ENCODE data around the gene COL18A1.

- TF ChIP-seq CTCF (optimal IDR thresholded peaks at IDR 0.05 in 1 of 3, IDR thresholded peaks at IDR 0.05 in 1 of 3, conservative IDR thresholded peaks at IDR 0.05 in 1 of 3; ENCODE audit: extremely low read depth in 1 of 3, insufficient read depth in 2 of 3, low read length in 3 of 3) (no peak), EZH2 (IDR thresholded peaks at IDR 0.05; ENCODE audit: low read length) (no peak)
Observed at GRCh38 chr21:45424854-45425795, 20.2 kb downstream of the COL18A1 start.

Data from keratinocyte (primary cell).